OCI-LY1 (cell line): ENCODE data around the gene YIPF3.

Experiments
- H2AFZ ChIP-seq: fragments of 200-600 bp; sonication (generic), shearing (Covaris generic); 2 replicates; pipeline ENCODE4 v1.6.0; 2014; ENCODE audit warnings: antibody characterized with exemption, mild to moderate bottlenecking, low read length
- H3F3A ChIP-seq: fragments of 200-600 bp; sonication (generic), shearing (Covaris generic); 2 replicates; pipeline ENCODE4 v1.6.0; 2014; ENCODE audit warnings: mild to moderate bottlenecking, antibody characterized with exemption, low read length, moderate library complexity; ENCODE audit not compliant: insufficient read depth
- H3K27ac ChIP-seq: fragments of 200-600 bp; sonication (generic); 2 replicates; pipeline ENCODE4 v1.5.1; 2014; ENCODE audit warnings: low read length, mixed run types, mild to moderate bottlenecking, low read depth; ENCODE audit not compliant: poor library complexity, severe bottlenecking
- H3K27me3 ChIP-seq: fragments of 200-600 bp; sonication (generic); 2 replicates; pipeline ENCODE4 v1.6.0; 2014; ENCODE audit warnings: antibody characterized with exemption, mild to moderate bottlenecking, low read length, moderate library complexity; ENCODE audit not compliant: insufficient read depth
- H3K36me3 ChIP-seq: fragments of 200-600 bp; sonication (generic); 2 replicates; pipeline ENCODE4 v1.6.1; 2014; ENCODE audit warnings: mild to moderate bottlenecking, antibody characterized with exemption, low read length, moderate library complexity, mixed read lengths; ENCODE audit not compliant: insufficient read depth
- H3K4me1 ChIP-seq: fragments of 200-600 bp; sonication (generic); 2 replicates; pipeline ENCODE4 v1.5.1; 2014; ENCODE audit warnings: mild to moderate bottlenecking, low read length, moderate library complexity; ENCODE audit not compliant: insufficient read depth, severe bottlenecking
- H3K4me2 ChIP-seq: fragments of 200-600 bp; sonication (generic), shearing (Covaris generic); 2 replicates; pipeline ENCODE4 v1.6.1; 2014; ENCODE audit warnings: low read length
- H3K4me3 ChIP-seq: fragments of 200-600 bp; sonication (generic); 2 replicates; pipeline ENCODE4 v1.5.1; 2014; ENCODE audit warnings: low read length, low read depth, mild to moderate bottlenecking, mixed read lengths; ENCODE audit not compliant: poor library complexity, severe bottlenecking
- H3K79me2 ChIP-seq: fragments of 200-600 bp; shearing (Covaris generic); 2 replicates; pipeline ENCODE4 v1.6.1; 2016; ENCODE audit warnings: mixed run types, low read length, mixed read lengths; ENCODE audit not compliant: insufficient read depth
- H3K9ac ChIP-seq: fragments of 200-600 bp; sonication (generic), shearing (Covaris generic); 2 replicates; pipeline ENCODE4 v1.6.1; 2014; ENCODE audit warnings: mild to moderate bottlenecking, low read length, mixed read lengths
- H3K9me2 ChIP-seq: fragments of 200-600 bp; sonication (generic), shearing (Covaris generic); 2 replicates; pipeline ENCODE4 v1.6.1; 2014; ENCODE audit warnings: low read depth, mild to moderate bottlenecking, low read length, mixed read lengths
- H3K9me3 ChIP-seq: fragments of 200-600 bp; shearing (Covaris generic); 2 replicates; pipeline ENCODE4 v1.6.1; 2014; ENCODE audit warnings: low read length, mixed read lengths
- H4K20me1 ChIP-seq: fragments of 200-600 bp; sonication (generic), shearing (Covaris generic); 2 replicates; pipeline ENCODE4 v1.6.0; 2016; ENCODE audit warnings: mild to moderate bottlenecking, low read length; ENCODE audit not compliant: insufficient read depth
- EZH2 ChIP-seq: fragments of 200-600 bp; sonication (generic), shearing (Covaris generic); IDR thresholded peaks from 2 replicates; pipeline ENCODE4 v1.8.0; 2017; ENCODE audit warnings: borderline replicate concordance, mixed run types, mild to moderate bottlenecking, antibody characterized with exemption, low read length, moderate library complexity, mixed read lengths
- TF ChIP-seq, protein P1 (sequence below): fragments of 200-600 bp; sonication (generic), shearing (Covaris generic); IDR thresholded peaks from 2 replicates; pipeline ENCODE4 v1.5.1; 2017; ENCODE audit warnings: mild to moderate bottlenecking, antibody characterized with exemption, low read length, moderate library complexity, mixed read lengths

Gene YIPF3

DNA sequence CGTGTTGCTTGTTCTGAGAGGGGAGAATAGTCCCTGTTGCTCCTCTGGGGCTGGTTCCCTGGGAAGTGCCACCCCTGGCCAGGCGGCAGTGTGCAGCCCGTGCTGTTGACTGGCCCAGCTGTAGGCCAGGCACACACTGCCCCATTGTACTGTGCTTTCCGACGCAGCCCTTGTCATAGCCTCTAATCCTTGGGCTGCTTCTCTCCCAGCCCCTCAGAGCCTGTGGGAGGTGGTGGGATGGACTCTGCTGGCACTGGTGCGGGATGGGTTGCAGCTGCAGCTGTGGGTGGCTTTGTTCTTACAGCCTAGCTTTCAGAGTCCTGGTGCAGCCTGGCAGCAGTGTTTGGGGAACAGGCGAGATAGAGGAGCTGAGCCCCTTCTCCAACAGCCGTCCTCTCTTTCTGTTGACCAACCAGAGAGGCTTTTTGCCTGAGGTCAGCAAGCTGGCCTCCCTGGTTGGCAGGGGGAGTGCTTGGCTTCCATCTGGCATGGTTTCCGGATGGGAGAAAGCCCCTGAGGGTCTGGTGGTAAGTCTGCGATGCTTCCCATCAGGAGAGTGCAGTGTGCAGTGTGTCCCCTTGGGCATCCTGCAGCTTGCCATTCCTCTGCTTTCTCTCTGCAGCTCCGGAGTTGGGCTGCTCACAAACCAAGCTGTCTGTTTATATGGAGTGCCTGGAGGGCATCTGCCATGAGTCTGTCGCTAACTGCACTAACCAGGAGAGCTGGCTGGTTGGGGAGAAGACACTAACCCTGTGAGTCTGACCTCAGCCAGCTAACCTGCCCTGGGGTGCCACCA is 27.3 kb downstream of the YIPF3 start:
- Histone ChIP-seq H3K79me2 (no peaks in the 10 kb centered on the region), H3K9ac (no peak overlapping the region), H3K9me2 (no peaks in the 10 kb centered on the region), H3K27ac (no peak overlapping the region), H3F3A (no peaks in the 10 kb centered on the region), H3K9me3 (no peaks in the 10 kb centered on the region), H3K4me3 (no peak overlapping the region), H3K4me1 (peaks cover 6% of the 10 kb centered on the region), H2AFZ (no peak overlapping the region), H4K20me1 (no peaks in the 10 kb centered on the region), H3K36me3 (no peaks in the 10 kb centered on the region), H3K27me3 (no peaks in the 10 kb centered on the region), H3K4me2 (no peak overlapping the region)
- no peak for TF ChIP-seq EZH2
- TF ChIP-seq, protein P1, sequence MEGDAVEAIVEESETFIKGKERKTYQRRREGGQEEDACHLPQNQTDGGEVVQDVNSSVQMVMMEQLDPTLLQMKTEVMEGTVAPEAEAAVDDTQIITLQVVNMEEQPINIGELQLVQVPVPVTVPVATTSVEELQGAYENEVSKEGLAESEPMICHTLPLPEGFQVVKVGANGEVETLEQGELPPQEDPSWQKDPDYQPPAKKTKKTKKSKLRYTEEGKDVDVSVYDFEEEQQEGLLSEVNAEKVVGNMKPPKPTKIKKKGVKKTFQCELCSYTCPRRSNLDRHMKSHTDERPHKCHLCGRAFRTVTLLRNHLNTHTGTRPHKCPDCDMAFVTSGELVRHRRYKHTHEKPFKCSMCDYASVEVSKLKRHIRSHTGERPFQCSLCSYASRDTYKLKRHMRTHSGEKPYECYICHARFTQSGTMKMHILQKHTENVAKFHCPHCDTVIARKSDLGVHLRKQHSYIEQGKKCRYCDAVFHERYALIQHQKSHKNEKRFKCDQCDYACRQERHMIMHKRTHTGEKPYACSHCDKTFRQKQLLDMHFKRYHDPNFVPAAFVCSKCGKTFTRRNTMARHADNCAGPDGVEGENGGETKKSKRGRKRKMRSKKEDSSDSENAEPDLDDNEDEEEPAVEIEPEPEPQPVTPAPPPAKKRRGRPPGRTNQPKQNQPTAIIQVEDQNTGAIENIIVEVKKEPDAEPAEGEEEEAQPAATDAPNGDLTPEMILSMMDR, result no peak

DNA sequence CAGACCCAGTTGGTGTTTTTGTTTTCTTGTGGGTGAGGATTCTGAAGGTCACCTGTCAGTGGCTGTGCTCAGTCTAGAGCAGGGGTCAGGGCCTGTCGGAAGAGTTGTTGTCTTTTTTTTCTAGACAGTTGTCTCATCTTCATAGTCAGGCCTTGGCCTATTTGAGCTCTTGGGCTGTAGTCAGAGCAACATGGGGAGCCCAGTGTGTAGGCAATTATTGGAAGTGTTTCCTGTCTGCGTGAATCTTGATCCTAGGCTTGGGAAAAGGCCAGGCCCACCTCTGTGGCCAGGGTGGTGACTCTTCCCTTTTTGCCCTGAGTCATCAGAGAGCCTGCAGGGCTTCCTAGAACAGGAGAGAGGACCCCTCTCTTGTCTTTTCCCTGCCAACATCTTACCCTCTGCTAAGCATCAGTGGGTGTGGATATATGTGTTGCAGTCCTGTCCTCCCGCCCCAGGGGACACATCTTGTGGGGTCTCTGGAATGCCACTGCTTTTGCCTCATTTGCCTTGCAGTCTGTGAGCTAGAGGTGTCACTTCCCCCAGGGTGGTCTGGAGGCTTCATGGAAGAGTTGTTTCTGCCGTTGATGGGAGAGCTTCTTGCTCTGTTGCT is 28.0 kb downstream of the YIPF3 start:
- H3K9me2 ChIP-seq, result no peaks in the 10 kb centered on the region
- H3K4me1 ChIP-seq, result peaks cover 6% of the 10 kb centered on the region
- no peak overlapping the region for H3K4me2 ChIP-seq
- no peak overlapping the region for H3K9ac ChIP-seq
- no peak overlapping the region for H3K27ac ChIP-seq
- H3K27me3 ChIP-seq, result no peaks in the 10 kb centered on the region
- no peaks in the 10 kb centered on the region for H3K9me3 ChIP-seq
- H3K4me3 ChIP-seq, result no peak overlapping the region
- no peaks in the 10 kb centered on the region for H3K79me2 ChIP-seq
- no peak overlapping the region for H2AFZ ChIP-seq
- no peaks in the 10 kb centered on the region for H3F3A ChIP-seq
- TF ChIP-seq, protein P1, result no peak
- no peak for TF ChIP-seq EZH2
- no peaks in the 10 kb centered on the region for H4K20me1 ChIP-seq
- H3K36me3 ChIP-seq, result no peaks in the 10 kb centered on the region

DNA sequence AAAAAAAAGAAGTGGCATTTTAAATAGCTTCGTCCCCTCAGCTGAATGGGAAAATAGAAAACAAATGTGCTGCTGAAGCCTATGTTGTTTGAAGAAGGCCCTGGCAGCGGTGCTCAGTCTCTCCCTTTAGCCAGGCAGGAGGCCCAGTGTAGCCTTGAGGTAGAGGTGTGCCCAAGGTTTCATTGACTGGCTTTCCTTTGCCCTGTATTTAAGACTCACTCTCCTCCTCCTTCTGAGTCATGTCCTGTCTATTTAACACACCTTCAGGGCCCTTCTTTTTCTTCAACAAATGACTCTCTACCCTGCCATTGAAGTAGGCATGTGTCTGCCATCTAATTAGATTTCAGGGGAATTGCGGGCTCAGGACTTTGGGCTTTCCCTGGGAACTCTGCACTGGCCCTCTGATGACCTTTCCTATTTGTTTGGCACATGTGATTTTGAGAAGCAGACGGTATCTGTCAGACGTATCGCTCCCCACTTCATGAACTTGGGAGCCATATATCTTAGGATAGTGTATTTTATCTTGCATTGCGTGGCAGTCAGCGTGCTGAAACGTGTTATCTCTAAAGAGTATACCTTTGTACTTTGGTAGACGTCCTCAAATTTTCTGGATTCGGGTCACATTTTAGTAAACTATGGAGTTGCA is 35.0 kb downstream of the YIPF3 start:
- Histone ChIP-seq H3K79me2 (0 out of 2 replicates have a peak, but pooled peaks cover 5% of the 10 kb centered on the region), H3K4me2 (no peak overlapping the region), H3K4me1 (peaks cover 42% of the 10 kb centered on the region), H2AFZ (no peak overlapping the region), H3K27ac (no peak overlapping the region), H3K9me3 (no peaks in the 10 kb centered on the region), H3K9me2 (no peaks in the 10 kb centered on the region), H3K4me3 (no peak overlapping the region), H3F3A (no peaks in the 10 kb centered on the region), H3K9ac (no peak overlapping the region), H3K36me3 (no peaks in the 10 kb centered on the region), H4K20me1 (no peaks in the 10 kb centered on the region), H3K27me3 (no peaks in the 10 kb centered on the region)
- TF ChIP-seq, protein P1, result no peak
- no peak for TF ChIP-seq EZH2
